Kidney (tissue), 14 donors: ENCODE data around the gene POMT1. TPM values are rescaled to one million over a fixed set of nuclear protein-coding genes. Genes with fewer than 3 reads are reported as not detected.

Source experiments
- DNase-seq, 5 donors: peaks; one replicate each; pipeline ENCODE4 v3.0.0-alpha.2; 2013 to 2020
- FAIRE-seq: peaks from 2 replicates; lab custom pipeline; 2012; peaks lifted over from hg19 to GRCh38; lab: Jason Lieb, UNC
- H3K27ac ChIP-seq, 2 donors: one replicate each; pipeline ENCODE4 v1.7.0; 2013; ENCODE audit warnings: low read depth in 2 of 2, low read length in 2 of 2, inconsistent platforms in 1 of 2
- H3K27me3 ChIP-seq: one replicate; pipeline ENCODE4 v1.7.1; 2013; ENCODE audit warnings: low read length, inconsistent platforms; ENCODE audit not compliant: control insufficient read depth, insufficient read depth
- H3K36me3 ChIP-seq, 3 donors: one replicate each; pipeline versions ENCODE4 v1.7.0 to v1.7.1; 2013; ENCODE audit warnings: low read length in 3 of 3, control low read depth in 1 of 3, inconsistent platforms in 1 of 3; ENCODE audit not compliant: insufficient read depth in 3 of 3, control insufficient read depth in 2 of 3
- H3K4me1 ChIP-seq, 3 donors: one replicate each; pipeline versions ENCODE4 v1.7.0 to v1.7.1; 2013; ENCODE audit warnings: low read length in 3 of 3, inconsistent platforms in 1 of 3, low read depth in 1 of 3; ENCODE audit not compliant: control insufficient read depth in 2 of 3, insufficient read depth in 2 of 3
- H3K4me3 ChIP-seq, 3 donors: one replicate each; pipeline versions ENCODE4 v1.7.0 to v1.8.1; 2013; ENCODE audit warnings: low read length in 3 of 3, control low read depth in 1 of 3, inconsistent platforms in 1 of 3
- H3K9ac ChIP-seq, 3 donors: one replicate each; pipeline versions ENCODE4 v1.7.0 to v1.7.1; 2013; ENCODE audit warnings: low read length in 3 of 3, control low read depth in 1 of 3, inconsistent platforms in 1 of 3
- H3K9me3 ChIP-seq, 3 donors: one replicate each; pipeline versions ENCODE4 v1.7.0 to v1.7.1; 2013; ENCODE audit warnings: low read length in 3 of 3, control low read depth in 1 of 3, inconsistent platforms in 1 of 3; ENCODE audit not compliant: control insufficient read depth in 2 of 3, insufficient read depth in 1 of 3
- CTCF ChIP-seq: IDR thresholded peaks from 3 replicates; pipeline ENCODE4 v1.5.1; 2012; ENCODE audit warnings: mild to moderate bottlenecking, moderate library complexity, borderline replicate concordance; ENCODE audit not compliant: insufficient read depth; ENCODE audit errors: extremely low read depth
- intact Hi-C: fragments of 100-400 bp; cut with DNase I; formaldehyde crosslinking; loops from one replicate; pipeline ENCODE4 v1.11.1; 2022
- polyA plus RNA-seq: library from polyadenylated mRNA; stranded (reverse); fragments of 350-450 nt; fragmentation: Illumina TruSeq; extraction: RNeasy Lipid Tissue Mini Kit (QIAGEN cat#74804); gene quantifications from one replicate; pipeline ENCODE4 v1.2.3, GENCODE V29; 2014; ENCODE audit warnings: low read depth, low replicate concordance; ENCODE audit not compliant: insufficient read depth
- total RNA-seq: library from RNA; stranded (reverse); fragmentation: NEBNext Ultra II Directional; extraction: Animal tissue kit (Norgen Biotek cat#: 25700); gene quantifications from one replicate; pipeline ENCODE4 v1.2.1, GENCODE V29; 2021
- donor health status: control.
- donor health status: control.
- donor health status: control.
- donor health status: control.
- donor health status: control.
- donor health status: DM: yes; HTN: yes; CAD: no.
- donor health status: Normal renal cell carcinoma (clear cell type).

POMT1 gene
- total and polyA plus RNA-seq, 2 donors from 2014 or later: 32.3 to 36.5 TPM

DNA sequence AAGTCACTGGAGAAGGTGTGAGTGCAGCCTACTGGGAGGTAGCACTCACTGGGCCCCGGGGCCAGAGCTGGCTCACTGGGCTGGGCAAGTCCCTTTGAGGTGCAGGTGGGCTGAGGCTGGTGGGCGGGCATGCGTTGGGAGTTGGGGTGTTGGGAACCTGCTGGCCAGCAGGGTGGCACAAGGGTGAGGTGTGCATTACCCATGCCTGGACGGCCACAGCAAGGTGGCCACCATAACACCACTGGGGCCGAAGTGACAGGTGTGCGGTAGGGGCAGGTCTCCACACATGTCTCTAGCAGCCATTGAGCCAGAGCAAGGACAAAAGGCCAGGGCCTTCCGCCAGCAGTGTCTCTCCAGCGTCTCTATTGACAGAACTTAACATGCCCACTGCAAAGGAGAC, 65.2 kb downstream of the POMT1 start:
- Histone ChIP-seq H3K27ac (no peak overlapping the region), H3K9me3 (no peaks in the 10 kb centered on the region), H3K4me1 (no peaks in the 10 kb centered on the region), H3K27me3 (no peaks in the 10 kb centered on the region), H3K36me3 (peaks cover 0 to 4% (median 0%) of the 10 kb centered on the region in 3 donors), H3K4me3 (no peak overlapping the region), H3K9ac (no peak overlapping the region)
- FAIRE-seq (no peak), DNase-seq (peak in 1 of 5 donors; percentile 68)
- intact Hi-C loops: no loop called here
- no peak for TF ChIP-seq CTCF

Other genes with a start within 250 kb of the POMT1 start
- 6.1 TPM for gene FAM78A, start 226.4 kb upstream of the POMT1 start, total RNA-seq
- gene FAM78A, start 226.4 kb upstream of the POMT1 start, polyA plus RNA-seq: 1.6 TPM
- 4.0 TPM for gene PLPP7, start 213.2 kb upstream of the POMT1 start, total RNA-seq
- gene PLPP7, start 213.2 kb upstream of the POMT1 start, polyA plus RNA-seq: 5.5 TPM
- 227 TPM for gene PRRC2B, start 108.8 kb upstream of the POMT1 start, total RNA-seq
- 37.4 TPM for gene PRRC2B, start 108.8 kb upstream of the POMT1 start, polyA plus RNA-seq
- 31.3 TPM for gene UCK1, start 28.3 kb downstream of the POMT1 start, total RNA-seq
- 34.6 TPM for gene UCK1, start 28.3 kb downstream of the POMT1 start, polyA plus RNA-seq
- gene PRRT1B, start 42.6 kb downstream of the POMT1 start, total RNA-seq: 1.0 TPM
- gene PRRT1B, start 42.6 kb downstream of the POMT1 start, polyA plus RNA-seq: not detected
- gene RAPGEF1, start 237.2 kb downstream of the POMT1 start, total RNA-seq: 79.7 TPM
- gene RAPGEF1, start 237.2 kb downstream of the POMT1 start, polyA plus RNA-seq: 15.5 TPM